IMR-90 (cell line): ENCODE data around the gene RAB6A. TPM values are rescaled to one million over a fixed set of nuclear protein-coding genes. Genes with fewer than 3 reads are reported as not detected.
"Not testable (repeated sequence)": the region's sequence is repeated elsewhere in the genome, so short reads cannot be mapped to it uniquely, and the experiment has no call there.

Experiments used
- ATAC-seq: fragments of 200-7000 bp; cut with Tn5 transposase; 2 replicates; pipeline ENCODE4 v1.9.1; 2020; ENCODE audit warnings: low read depth, mild to moderate bottlenecking, moderate library complexity
- BruUV-seq: library from RNA; stranded (reverse); fragments of 400-500 nt; replicated peaks from 2 replicates; lab custom pipeline; 2021; lab: Mats Ljungman, UMichigan
- CTCF ChIA-PET: fragments of 300-600 bp; formaldehyde crosslinking; extraction: SDS; loops from one replicate; lab custom pipeline; 2021; ENCODE audit warnings: antibody characterized with exemption; lab: Yijun Ruan, JAX
- POLR2A ChIA-PET: fragments of 300-600 bp; sonication (Branson Sonifier 250); formaldehyde crosslinking; loops from one replicate; lab custom pipeline; 2022; ENCODE audit warnings: antibody characterized with exemption; ENCODE audit not compliant: unreplicated experiment; lab: Charles Lee
- DNase-seq: peaks from one replicate; pipeline ENCODE4 v3.0.0; 2013
- H2AFZ ChIP-seq: replicated peaks from 2 replicates; pipeline ENCODE3; 2013; ENCODE audit warnings: low read length, mild to moderate bottlenecking; ENCODE audit not compliant: poor library complexity
- H2AK5ac ChIP-seq: 2 replicates; pipeline ENCODE4 v1.6.1; 2013; ENCODE audit warnings: low read depth, low read length, inconsistent platforms
- H2AK9ac ChIP-seq: replicated peaks from 2 replicates; pipeline ENCODE3; 2013; ENCODE audit warnings: mild to moderate bottlenecking, low read depth, low read length, moderate library complexity; ENCODE audit not compliant: poor library complexity
- H2BK120ac ChIP-seq: 2 replicates; pipeline ENCODE4 v1.6.1; 2013; ENCODE audit warnings: low read depth, low read length, inconsistent platforms
- H2BK15ac ChIP-seq: 3 replicates; pipeline ENCODE4 v1.6.1; 2013; ENCODE audit warnings: low read depth, low read length, inconsistent platforms
- H2BK20ac ChIP-seq: 2 replicates; pipeline ENCODE4 v1.6.1; 2013; ENCODE audit warnings: low read depth, mild to moderate bottlenecking, inconsistent platforms, low read length, moderate library complexity
- H2BK5ac ChIP-seq: 2 replicates; pipeline ENCODE4 v1.6.1; 2013; ENCODE audit warnings: mild to moderate bottlenecking, low read depth, low read length, inconsistent platforms; ENCODE audit not compliant: poor library complexity, severe bottlenecking
- H3K14ac ChIP-seq: replicated peaks from 2 replicates; pipeline ENCODE4 v1.6.1; 2013; ENCODE audit warnings: low read depth, low read length, inconsistent platforms
- H3K18ac ChIP-seq: 2 replicates; pipeline ENCODE4 v1.6.1; 2013; ENCODE audit warnings: low read depth, low read length, control low read depth
- H3K23ac ChIP-seq: 2 replicates; pipeline ENCODE4 v1.6.1; 2013; ENCODE audit warnings: low read depth, low read length, inconsistent platforms
- H3K27ac ChIP-seq: 2 replicates; pipeline ENCODE4 v1.5.1; 2013; ENCODE audit warnings: mild to moderate bottlenecking, control low read depth, low read length; ENCODE audit not compliant: insufficient read depth
- H3K27me3 ChIP-seq: 2 replicates; pipeline ENCODE4 v1.6.1; 2013; ENCODE audit warnings: low read length; ENCODE audit not compliant: control insufficient read depth, insufficient read depth
- H3K36me3 ChIP-seq: 2 replicates; pipeline ENCODE4 v1.6.1; 2013; ENCODE audit warnings: low read length, mixed read lengths; ENCODE audit not compliant: control insufficient read depth, insufficient read depth
- H3K4ac ChIP-seq: 2 replicates; pipeline ENCODE4 v1.6.1; 2013; ENCODE audit warnings: low read depth, low read length, inconsistent platforms
- H3K4me1 ChIP-seq: 2 replicates; pipeline ENCODE4 v1.6.1; 2013; ENCODE audit warnings: low read length, mixed read lengths; ENCODE audit not compliant: control insufficient read depth, insufficient read depth
- H3K4me2 ChIP-seq: 2 replicates; pipeline ENCODE4 v1.6.1; 2013; ENCODE audit warnings: low read depth, mild to moderate bottlenecking, control low read depth, low read length, moderate library complexity
- H3K4me3 ChIP-seq: 2 replicates; pipeline ENCODE4 v1.5.1; 2013; ENCODE audit warnings: low read depth, mild to moderate bottlenecking, control low read depth, low read length, moderate library complexity; ENCODE audit not compliant: insufficient read depth
- H3K56ac ChIP-seq: 2 replicates; pipeline ENCODE4 v1.6.1; 2013; ENCODE audit warnings: low read length, inconsistent platforms; ENCODE audit not compliant: insufficient read depth; ENCODE audit errors: extremely low read depth
- H3K79me1 ChIP-seq, 2 experiments: 2 replicates each; pipeline ENCODE4 v1.6.1; 2013; ENCODE audit warnings: low read length in 2 of 2, inconsistent platforms in 1 of 2, low read depth in 1 of 2
- H3K9ac ChIP-seq: 2 replicates; pipeline ENCODE4 v1.6.1; 2013; ENCODE audit warnings: low read depth, low read length, control low read depth
- H3K9me1 ChIP-seq: 2 replicates; pipeline ENCODE4 v1.6.1; 2013; ENCODE audit warnings: low read length, inconsistent platforms; ENCODE audit not compliant: insufficient read depth
- H3K9me3 ChIP-seq: 2 replicates; pipeline ENCODE4 v1.6.1; 2013; ENCODE audit warnings: low read length; ENCODE audit not compliant: control insufficient read depth, insufficient read depth
- H4K20me1 ChIP-seq: 2 replicates; pipeline ENCODE4 v1.6.1; 2013; ENCODE audit warnings: low read length, inconsistent platforms; ENCODE audit not compliant: insufficient read depth
- H4K5ac ChIP-seq: 2 replicates; pipeline ENCODE4 v1.6.1; 2013; ENCODE audit warnings: mild to moderate bottlenecking, low read depth, low read length, control low read depth
- H4K8ac ChIP-seq, 2 experiments: 2 replicates each; pipeline ENCODE4 v1.6.1; 2013; ENCODE audit warnings: low read depth in 2 of 2, low read length in 2 of 2, control low read depth in 1 of 2, inconsistent platforms in 1 of 2
- H4K91ac ChIP-seq: 2 replicates; pipeline ENCODE4 v1.6.1; 2013; ENCODE audit warnings: low read depth, low read length, inconsistent platforms; ENCODE audit not compliant: insufficient read depth
- WGBS, 2 experiments: methylation state at CpG; one replicate each; pipeline versions ENCODE4 v1.1.5 to v1.1.7; 2013; ENCODE audit warnings: missing lambda C conversion rate in 2 of 2; ENCODE audit not compliant: insufficient read length in 1 of 2; ENCODE audit errors: extremely low coverage in 2 of 2; 5-methylcytosine and 5-hydroxymethylcytosine counted together
- dilution Hi-C: fragments of 300-500 bp; cut with HindIII; formaldehyde crosslinking; loops from one replicate; pipeline ENCODE4 v1.14.3; 2018; ENCODE audit warnings: low sequenced_read_pairs; ENCODE audit not compliant: unreplicated experiment
- in situ Hi-C: fragments of 300-500 bp; cut with MboI; formaldehyde crosslinking; loops from 3 replicates; pipeline ENCODE4 v1.14.3; 2019; ENCODE audit warnings: low sequenced_read_pairs, inconsistent platforms, mixed read lengths
- intact Hi-C: fragments of 100-400 bp; cut with micrococcal nuclease; formaldehyde crosslinking; loops from 2 replicates; pipeline ENCODE4 v1.10.0; 2022
- polyA plus RNA-seq, 3 experiments: library from polyadenylated mRNA; depleted of rRNA; stranded (reverse); fragments of >200 nt; gene quantifications; 2 replicates each; pipeline ENCODE4 v1.2.3, GENCODE V29; 2012; ENCODE audit warnings: low replicate concordance in 1 of 3
- total RNA-seq: library from RNA; depleted of rRNA; stranded (reverse); fragments of >200 nt; gene quantifications from 2 replicates; pipeline ENCODE4 v1.2.3, GENCODE V29; 2012

RAB6A gene
- total and polyA plus RNA-seq, 2 of the 4 experiments (the other 2 are of a cell fraction): 65.5 to 81.0 TPM

GRCh38 chr11:73770811-73771210, 9.9 kb upstream of the RAB6A start:
- H2AK5ac ChIP-seq, intact Hi-C loops, H2BK120ac ChIP-seq, H3K18ac ChIP-seq, H2BK20ac ChIP-seq, H4K5ac ChIP-seq, BruUV-seq, H3K4ac ChIP-seq, H3K4me2 ChIP-seq, POLR2A ChIA-PET, DNase-seq, H2BK5ac ChIP-seq, H4K8ac ChIP-seq, H3K4me3 ChIP-seq, H2AFZ ChIP-seq, H3K9ac ChIP-seq, in situ Hi-C loops, H3K9me1 ChIP-seq, H4K20me1 ChIP-seq, H3K9me3 ChIP-seq, H3K14ac ChIP-seq, H3K36me3 ChIP-seq, dilution Hi-C loops, CTCF ChIA-PET, H3K23ac ChIP-seq, H3K4me1 ChIP-seq, H3K27ac ChIP-seq, ATAC-seq, H3K79me1 ChIP-seq, H2BK15ac ChIP-seq, H3K27me3 ChIP-seq, H4K91ac ChIP-seq, H3K56ac ChIP-seq, H2AK9ac ChIP-seq: not testable (repeated sequence)
- 93% methylated on average over 4 of the region's 7 CpGs; no CpG with 5 or more reads in 1 of the 2 experiments for WGBS, 2 experiments
